Right ventricle myocardium superior (tissue), 1 donor: Measurements from ENCODE around the gene PWWP3B. TPM values are rescaled to one million over a fixed set of nuclear protein-coding genes. Genes with fewer than 3 reads are reported as not detected.
"Not testable (repeated sequence)": the region's sequence is repeated elsewhere in the genome, so short reads cannot be mapped to it uniquely, and the experiment has no call there.

Experiments used
- ATAC-seq: fragments of 200-7000 bp; cut with Tn5 transposase; one replicate; pipeline ENCODE4 v1.9.1; 2020; ENCODE audit warnings: mild to moderate bottlenecking; ENCODE audit not compliant: poor library complexity
- DNase-seq: peaks from one replicate; pipeline ENCODE4 v3.0.0-alpha.2; 2020
- intact Hi-C: fragments of 100-400 bp; cut with DNase I; formaldehyde crosslinking; loops from one replicate; pipeline ENCODE4 v1.11.2; 2022
- long read RNA-seq: library from polyadenylated mRNA; unstranded; transcript quantifications from one replicate; pipeline ENCODE4 v2.0.0, GENCODE V29; 2021
- total RNA-seq: library from RNA; stranded (reverse); fragmentation: NEBNext Ultra II Directional; extraction: Animal tissue kit (Norgen Biotek cat#: 25700); gene quantifications from one replicate; pipeline ENCODE4 v1.2.1, GENCODE V29; 2021
- donor health status: DM: no; HTN: yes; CAD: no; lungs with severe emphysema.

Gene PWWP3B
- total RNA-seq, result 9.2 TPM
- long read RNA-seq, full-length matches to known transcripts, result 9 of 26 reads
- long read RNA-seq, partial matches to known transcripts, result 10 of 26 reads
- long read RNA-seq, other reads (novel, unspliced or antisense), result 7 of 26 reads

GRCh38 chrX:106168107-106168506 is at the start of gene PWWP3B:
Gene PWWP3B, plus strand, starts transcription at chrX:106168305. Its CDS starts 37,128 bp downstream, at chrX:106205433.
- DNase-seq (peak; percentile 45), ATAC-seq (peak; percentile 79)
- intact Hi-C loops, result no loop called here

- DNase-seq (no peak), ATAC-seq (no peak)
- intact Hi-C loops, result no loop called here
Measured at GRCh38 chrX:106139048-106139447, 29.1 kb upstream of the PWWP3B start.

GRCh38 chrX:106144755-106145639 is 23.1 kb upstream of the PWWP3B start:
- peak; percentile 93 for ATAC-seq
- intact Hi-C loops, result no loop called here
- DNase-seq, result peak; percentile 66

- no peak for DNase-seq
- intact Hi-C loops, result no loop called here
- no peak for ATAC-seq
Measured at GRCh38 chrX:106150701-106151100, 17.4 kb upstream of the PWWP3B start.

GRCh38 chrX:106159861-106160282 is 8.2 kb upstream of the PWWP3B start:
- intact Hi-C loops, result no loop called here
- DNase-seq (no peak), ATAC-seq (no peak)

- intact Hi-C loops, result no loop called here
- DNase-seq (no peak), ATAC-seq (no peak)
Measured at GRCh38 chrX:106170318-106170717, 2.2 kb downstream of the PWWP3B start.

- DNase-seq (no peak), ATAC-seq (no peak)
- intact Hi-C loops, result no loop called here
Measured at GRCh38 chrX:106171293-106171820, 3.3 kb downstream of the PWWP3B start.

GRCh38 chrX:106177106-106177981 is 9.2 kb downstream of the PWWP3B start:
- DNase-seq (peak; percentile 71), ATAC-seq (peak; percentile 95)
- intact Hi-C loops, result no loop called here

GRCh38 chrX:106177982-106178321 is 9.8 kb downstream of the PWWP3B start:
- ATAC-seq, result peak; percentile 57
- DNase-seq, result no peak
- intact Hi-C loops, result no loop called here

GRCh38 chrX:106178826-106179225 is 10.7 kb downstream of the PWWP3B start:
- ATAC-seq (no peak), DNase-seq (no peak)
- intact Hi-C loops, result no loop called here

- intact Hi-C loops, ATAC-seq: not testable (repeated sequence)
- DNase-seq, result peak; percentile 39
Measured at GRCh38 chrX:106183685-106184084, 15.6 kb downstream of the PWWP3B start.

GRCh38 chrX:106201502-106202178 is 33.5 kb downstream of the PWWP3B start:
- intact Hi-C loops, result no loop called here
- ATAC-seq (no peak), DNase-seq (no peak)

GRCh38 chrX:106203315-106203714 is 35.2 kb downstream of the PWWP3B start:
- ATAC-seq, result no peak
- intact Hi-C loops, result no loop called here
- no peak for DNase-seq

- ATAC-seq (no peak), DNase-seq (no peak)
- intact Hi-C loops, result no loop called here
Measured at GRCh38 chrX:106208154-106208553, 40.0 kb downstream of the PWWP3B start.

Other genes with a start within 250 kb of the PWWP3B start
- not detected for gene SERPINA7, start 129.6 kb upstream of the PWWP3B start, total RNA-seq